HG03571 (cell line): ENCODE measurements around the gene TDRD15.
"Not testable (repeated sequence)": the region's sequence is repeated elsewhere in the genome, so short reads cannot be mapped to it uniquely, and the experiment has no call there.

Experiments
- ATAC-seq: cut with Tn5 transposase; IDR thresholded peaks from one replicate; pipeline ENCODE4 v1.9.1; 2021; ENCODE audit not compliant: unreplicated experiment

TDRD15 gene

DNA sequence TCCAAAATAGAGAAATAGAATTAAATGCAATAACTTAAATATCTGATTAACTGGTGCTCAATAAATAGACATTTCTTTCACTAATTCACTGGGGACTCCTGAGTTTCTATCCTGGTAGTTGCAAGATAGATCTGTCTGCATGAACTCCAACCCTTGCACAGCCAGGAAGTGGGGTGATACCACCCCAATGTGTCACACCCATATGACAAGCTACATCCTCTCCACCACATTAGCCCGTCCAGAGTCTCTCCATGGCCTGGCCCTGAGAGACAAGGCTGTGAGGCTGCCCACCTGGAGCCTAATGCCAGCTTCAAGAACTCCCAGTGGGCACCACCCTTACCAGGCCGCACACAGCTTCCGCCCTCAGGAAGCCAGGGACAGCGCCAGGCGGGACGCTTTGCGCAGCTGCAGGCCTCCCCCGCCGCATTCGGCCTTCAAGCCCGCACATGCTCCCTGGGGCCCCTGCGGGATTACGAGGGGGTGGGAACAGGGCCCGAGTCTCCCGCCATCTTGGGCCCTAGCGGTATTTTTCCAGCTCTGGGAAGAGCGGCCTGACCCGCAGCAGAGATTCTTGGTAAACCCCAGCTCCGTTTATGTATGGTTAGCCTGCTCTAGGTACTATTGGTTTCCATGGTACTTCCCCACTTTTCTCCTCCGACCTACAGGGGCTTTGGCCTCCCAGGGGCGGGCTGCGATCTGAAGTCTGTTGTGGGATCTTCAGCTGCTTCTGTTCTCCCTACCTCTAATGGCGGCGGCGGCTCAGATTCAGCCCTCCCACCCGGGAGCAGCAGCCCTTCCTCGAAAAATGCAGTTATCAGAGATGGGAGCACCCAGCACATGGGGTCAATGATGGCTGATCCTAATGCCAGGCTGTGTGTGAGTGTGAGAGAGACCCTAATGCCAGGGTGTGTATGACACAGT lies at the start of gene TDRD15:
Gene TDRD15, plus strand, starts transcription at position 496 of the 921 bp plus-strand sequence. CDS start 13,500 bp downstream, outside the sequence.
- no peak for ATAC-seq

GRCh38 chr2:21078296-21078695 lies 45.5 kb upstream of the TDRD15 start:
- ATAC-seq, result no peak

- ATAC-seq, result no peak
Observed at GRCh38 chr2:21083482-21083881, 40.3 kb upstream of the TDRD15 start.

DNA sequence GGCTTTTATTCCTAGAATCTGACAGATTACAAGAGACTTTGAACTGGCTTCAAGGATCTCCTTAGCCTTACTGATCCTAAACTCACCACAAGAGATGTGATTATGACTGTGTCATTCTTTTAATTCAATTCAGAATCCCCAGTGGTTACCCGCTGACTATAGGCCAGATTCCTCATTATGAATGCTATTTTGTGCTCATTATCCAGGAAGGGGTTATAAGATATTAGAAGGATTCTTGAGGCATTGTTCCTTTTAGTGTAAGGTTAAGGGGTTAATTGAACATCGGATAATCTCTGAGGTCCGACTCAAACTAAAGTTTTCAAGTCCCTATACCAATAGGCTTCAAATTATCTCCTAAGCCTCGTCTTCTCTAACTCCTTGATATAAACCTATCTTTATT lies 39.4 kb upstream of the TDRD15 start:
- ATAC-seq, result no peak

DNA sequence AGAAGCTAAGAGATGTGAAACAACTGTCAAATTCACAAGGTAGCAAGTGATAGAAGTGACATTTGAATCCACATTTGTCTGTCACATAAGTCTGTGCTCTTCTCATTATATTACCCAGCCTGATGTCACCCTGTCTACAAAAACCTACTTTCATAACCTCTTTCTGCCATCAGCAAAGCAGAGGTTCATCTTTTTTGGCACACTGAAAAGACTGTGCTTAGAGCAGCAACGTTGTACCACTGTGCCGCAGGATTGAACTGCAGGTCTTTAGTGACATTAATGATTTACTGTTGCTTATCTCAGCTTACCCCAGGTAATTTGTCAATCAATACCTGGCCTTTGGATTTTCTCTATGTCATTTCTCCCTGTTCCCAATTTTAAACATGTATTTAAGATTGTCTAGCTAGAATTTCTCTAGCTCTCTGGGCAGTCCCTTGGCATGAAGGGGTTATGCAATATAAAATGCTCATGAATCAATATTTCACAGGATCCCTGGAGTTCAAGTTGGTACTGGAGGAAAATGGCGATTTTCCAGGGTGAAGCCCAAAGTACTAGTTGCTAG lies 31.4 kb upstream of the TDRD15 start:
- no peak for ATAC-seq

DNA sequence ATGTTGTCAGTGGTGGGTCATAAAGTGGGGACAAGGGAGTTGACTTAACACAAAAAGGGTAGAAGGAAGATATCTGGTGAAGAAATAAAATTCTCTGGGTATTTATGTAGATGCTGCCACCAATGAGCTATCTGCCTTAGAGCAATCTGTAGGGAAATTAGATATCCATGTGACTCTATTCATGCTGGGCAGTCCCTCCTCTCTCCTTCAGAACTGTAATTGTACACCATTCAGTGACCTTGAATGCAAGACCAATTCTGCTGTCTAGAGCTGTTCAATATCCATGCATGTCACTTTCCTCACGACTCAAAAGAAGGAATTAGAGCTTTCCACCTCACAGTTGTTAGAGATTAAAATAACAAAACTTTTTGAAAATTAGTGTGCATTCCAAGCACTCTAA lies 28.6 kb upstream of the TDRD15 start:
- ATAC-seq, result no peak

DNA sequence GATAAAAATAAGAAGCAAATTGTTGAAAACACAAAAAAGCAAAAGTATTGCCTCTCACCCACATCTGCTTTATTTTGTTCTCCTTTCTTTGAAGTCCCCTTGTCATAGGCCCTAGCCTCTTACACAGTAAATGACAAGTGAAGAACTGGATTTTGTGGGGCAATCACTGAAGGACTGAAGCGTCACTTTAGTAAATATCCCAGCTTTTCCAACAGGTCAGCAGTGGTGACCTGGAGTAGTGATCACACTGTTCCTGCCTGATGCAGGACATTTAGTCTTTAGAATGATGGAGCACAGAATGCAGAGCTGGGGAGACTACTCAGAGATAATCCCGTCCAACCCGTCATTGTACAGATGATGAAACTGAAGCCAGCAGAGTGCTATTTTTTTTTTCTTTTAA lies 28.1 kb upstream of the TDRD15 start:
- no peak for ATAC-seq

- no peak for ATAC-seq
Observed at GRCh38 chr2:21096458-21096857, 27.3 kb upstream of the TDRD15 start.

DNA sequence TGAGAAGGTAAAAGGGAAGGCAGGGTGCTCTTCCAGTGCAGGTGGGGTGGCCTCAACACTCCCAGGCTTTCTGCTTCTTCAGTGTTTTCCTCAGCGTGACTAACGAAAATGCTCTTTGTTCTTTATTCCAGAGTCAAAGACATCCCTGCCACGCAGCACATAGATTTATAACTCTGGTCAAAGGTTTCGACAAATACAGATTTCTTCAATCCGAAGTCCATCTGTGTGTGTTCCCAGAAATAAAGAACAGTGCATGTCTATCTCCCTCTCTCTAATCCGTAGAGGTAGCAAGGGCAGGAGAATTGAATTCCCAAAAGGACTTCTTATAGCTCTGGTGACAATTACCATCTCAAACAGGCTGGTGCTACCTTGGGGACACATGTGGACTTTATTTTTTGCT lies 26.4 kb upstream of the TDRD15 start:
- no peak for ATAC-seq

DNA sequence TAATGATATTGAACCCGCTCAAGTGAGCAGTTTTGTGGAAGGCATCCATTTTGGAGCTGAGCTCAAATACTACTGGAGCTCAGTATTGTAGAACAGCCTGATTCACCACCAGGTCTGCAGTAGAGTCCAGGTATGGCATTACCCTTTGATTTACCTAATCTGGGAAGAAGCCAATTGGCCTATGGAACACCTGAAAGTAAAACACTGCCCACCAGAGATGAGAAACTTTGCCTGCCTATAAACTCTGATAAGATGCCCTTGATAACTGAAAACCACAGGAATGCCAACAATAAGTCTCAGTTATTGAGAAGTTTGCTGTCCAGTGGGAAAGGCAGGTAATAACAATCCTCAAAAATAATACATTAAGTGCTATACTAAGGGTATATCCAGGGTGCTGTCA lies 25.5 kb upstream of the TDRD15 start:
- no peak for ATAC-seq

- no peak for ATAC-seq
Observed at GRCh38 chr2:21099281-21099907, 24.4 kb upstream of the TDRD15 start.

DNA sequence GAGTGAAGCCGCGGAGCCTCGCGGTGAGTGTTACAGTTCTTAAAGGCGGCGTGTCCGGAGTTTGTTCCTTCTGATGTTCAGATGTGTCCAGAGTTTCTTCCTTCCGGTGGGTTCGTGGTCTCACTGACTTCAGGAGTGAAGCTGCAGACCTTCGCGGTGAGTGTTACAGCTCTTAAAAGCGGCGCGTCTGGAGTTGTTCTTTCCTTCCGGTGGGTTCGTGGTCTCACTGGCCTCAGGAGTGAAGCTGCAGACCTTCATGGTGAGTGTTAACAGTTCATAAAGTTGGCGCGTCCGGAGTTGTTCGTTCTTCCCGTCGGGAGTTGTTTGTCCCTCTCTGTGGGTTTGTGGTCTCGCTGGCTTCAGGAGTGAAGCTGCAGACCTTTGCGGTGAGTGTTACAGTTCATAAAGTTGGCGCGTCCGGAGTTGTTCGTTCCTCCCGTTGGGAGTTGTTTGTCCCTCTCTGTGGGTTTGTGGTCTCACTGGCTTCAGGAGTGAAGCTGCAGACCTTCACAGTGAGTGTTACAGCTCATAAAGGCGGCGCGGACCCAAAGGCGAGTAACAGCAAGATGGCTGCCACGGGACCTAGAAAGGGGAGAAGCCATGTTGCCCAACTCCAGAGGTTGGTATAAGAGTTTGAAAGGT lies 22.1 kb upstream of the TDRD15 start:
- not testable (repeated sequence) for ATAC-seq

GRCh38 chr2:21102356-21102755 lies 21.4 kb upstream of the TDRD15 start:
- ATAC-seq, result no peak

GRCh38 chr2:21103274-21103891 lies 20.4 kb upstream of the TDRD15 start:
- no peak for ATAC-seq

DNA sequence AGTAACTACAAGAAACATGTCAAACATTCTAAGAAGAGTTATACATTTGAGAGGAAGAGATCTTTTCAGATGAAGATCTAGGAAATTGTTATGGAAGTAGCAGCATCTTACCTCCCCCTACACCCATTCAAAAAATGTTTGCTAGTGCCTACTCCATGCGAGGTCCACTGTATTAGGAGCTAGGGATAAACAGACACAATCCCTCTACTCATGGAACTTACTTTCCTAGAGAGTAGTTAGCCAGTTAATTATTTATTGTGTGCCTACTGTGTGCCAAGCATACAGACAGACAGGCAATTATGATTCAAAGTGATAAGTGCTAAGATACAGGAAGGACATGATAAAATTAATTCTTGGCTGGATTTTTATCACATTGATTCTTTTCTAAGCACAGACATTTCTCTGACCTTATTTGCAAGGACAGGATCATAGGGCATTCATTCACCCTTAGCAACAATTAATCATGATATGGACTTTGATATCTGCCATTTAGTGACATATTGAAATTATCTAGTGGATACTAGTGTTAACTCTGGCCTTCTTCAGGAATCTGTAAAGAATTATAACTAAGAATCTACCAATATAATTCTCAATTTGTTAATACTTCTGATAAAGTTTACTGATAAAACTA lies 19.6 kb upstream of the TDRD15 start:
- ATAC-seq, result no peak

DNA sequence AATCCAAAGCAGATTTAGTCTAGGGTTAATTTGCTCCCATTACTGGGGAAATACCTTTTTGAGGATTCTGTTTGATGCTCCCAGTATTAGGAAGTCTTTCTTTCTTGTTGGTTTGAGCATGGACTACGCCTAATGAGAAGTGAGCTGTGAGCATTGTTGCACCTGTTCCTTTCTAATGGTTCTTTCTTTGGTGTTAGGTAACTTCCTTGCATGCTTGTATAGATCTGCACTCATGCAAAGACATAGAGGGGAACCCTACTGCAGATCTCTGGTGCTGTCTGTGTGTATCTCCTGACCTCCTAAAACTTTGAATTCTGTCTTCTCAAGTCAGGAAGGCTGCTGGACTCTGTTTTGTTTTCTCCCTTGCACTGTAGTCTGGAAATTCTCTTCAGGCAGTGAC lies 12.8 kb upstream of the TDRD15 start:
- no peak for ATAC-seq

GRCh38 chr2:21117688-21118087 lies 6.1 kb upstream of the TDRD15 start:
- ATAC-seq, result no peak

DNA sequence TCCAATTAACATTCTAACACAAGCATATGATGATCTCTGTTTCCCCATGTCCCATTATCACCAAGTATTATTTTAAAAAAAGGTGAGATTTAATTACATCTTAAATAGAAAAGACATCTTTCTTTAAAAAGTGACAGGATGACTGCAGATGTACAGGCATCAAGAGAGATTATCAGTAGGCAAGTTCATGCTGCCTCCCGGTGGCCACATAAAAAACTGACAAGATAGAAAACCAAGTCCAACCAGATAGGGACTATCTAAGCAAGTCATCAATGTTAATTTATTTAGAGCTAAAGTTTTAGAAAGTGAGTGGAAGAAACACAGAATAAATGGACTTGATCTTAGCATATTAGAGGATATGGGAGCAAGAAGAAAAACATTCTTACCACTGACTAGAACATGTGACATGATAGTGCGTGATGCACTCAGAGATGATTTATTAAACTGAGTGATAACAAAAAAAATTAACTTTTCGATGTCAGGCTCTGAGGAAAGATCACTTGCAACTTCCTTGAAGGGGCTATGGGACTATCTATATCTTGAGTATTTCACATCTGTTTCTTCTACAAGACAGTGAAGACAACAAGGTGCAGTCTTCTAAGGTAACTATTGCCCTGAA lies 5.4 kb upstream of the TDRD15 start:
- ATAC-seq, result peak; percentile 65

DNA sequence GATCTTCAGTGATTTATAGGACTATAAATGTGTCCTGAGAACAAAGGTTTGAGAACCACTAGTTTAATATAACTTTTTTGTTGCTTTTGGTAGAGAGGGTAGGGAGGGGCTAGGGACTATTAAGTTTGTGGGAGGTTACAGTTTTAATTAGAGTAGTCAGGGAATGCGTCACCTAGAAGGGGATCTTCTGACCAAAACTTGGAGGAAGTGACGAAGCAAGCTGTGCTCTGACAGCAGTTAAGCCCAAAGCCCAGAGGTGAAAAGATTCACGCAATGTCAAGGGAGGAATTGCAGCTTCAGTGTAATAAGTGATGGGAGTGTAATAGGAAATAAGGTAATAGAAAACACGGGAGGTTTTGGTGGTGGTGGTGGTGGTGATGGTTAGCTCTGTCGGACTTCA lies 8.1 kb downstream of the TDRD15 start:
- ATAC-seq, result no peak

- ATAC-seq, result no peak
Observed at GRCh38 chr2:21135585-21135984, 11.8 kb downstream of the TDRD15 start.
